DLD1 (cell line): ENCODE data around the gene VTI1A.

Source experiments
- in situ Hi-C: cut with HindIII; loops from 2 replicates; pipeline ENCODE4 v1.10.0; 2017; ENCODE audit warnings: low sequenced_read_pairs

VTI1A gene

DNA sequence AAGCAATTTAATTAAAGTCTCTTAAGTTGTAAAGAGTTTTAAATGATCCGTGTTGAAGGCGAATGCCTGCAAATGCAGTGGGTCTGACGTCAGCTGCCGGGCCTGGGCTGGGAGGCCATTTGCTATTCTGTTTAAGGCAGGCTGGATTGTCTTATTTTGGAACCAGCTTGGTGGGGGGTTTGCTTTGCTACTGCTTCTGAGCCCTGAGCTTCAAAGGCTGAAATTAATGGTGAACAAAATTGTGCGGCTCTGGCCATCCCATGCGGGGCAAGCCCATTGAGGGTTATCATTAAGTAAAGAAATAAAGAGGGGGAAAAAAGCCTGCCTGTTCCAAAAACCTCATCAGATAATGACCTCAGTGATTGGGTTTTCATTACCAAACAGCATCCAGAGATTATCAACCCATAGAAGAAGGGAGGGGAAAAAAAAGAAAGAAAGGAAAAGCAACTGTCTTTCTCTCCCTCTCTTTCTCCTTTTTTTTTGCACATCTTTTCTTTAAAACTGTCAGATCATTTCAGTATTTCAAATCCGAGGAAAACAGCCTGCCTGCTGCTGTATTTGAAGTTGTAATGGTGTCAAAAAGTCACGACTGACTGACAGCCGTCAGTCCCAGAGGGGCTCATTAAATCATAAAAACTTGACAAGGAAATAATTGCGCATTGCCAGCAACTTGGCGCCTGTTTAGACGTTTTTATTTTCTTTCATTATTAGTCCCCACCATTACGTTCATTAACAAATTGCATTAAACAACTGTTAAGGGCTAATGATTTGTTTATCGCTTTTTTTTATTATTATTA, 371.2 kb downstream of the VTI1A start:
- in situ Hi-C loops: no loop called here

DNA sequence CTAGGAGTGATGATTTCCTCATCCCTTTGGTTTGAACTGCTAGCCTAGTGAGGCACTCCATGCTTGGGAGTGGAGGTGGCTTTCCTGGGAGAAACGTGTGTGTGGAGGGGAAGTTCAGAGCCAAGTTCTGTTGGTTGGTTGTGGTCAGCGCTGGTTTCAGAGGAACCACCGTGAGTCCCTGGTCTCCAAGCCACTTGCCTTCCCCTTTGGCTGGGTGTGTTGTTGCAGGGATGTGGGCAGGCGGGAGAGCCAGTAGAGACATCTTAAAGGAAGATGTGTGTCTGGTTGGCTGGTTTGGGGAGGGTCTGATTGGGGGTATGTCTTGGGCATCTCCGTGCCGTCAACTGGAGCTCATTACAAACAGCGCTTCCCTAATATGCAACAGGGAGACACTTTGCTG, 372.2 kb downstream of the VTI1A start:
- in situ Hi-C loops: no loop called here

DNA sequence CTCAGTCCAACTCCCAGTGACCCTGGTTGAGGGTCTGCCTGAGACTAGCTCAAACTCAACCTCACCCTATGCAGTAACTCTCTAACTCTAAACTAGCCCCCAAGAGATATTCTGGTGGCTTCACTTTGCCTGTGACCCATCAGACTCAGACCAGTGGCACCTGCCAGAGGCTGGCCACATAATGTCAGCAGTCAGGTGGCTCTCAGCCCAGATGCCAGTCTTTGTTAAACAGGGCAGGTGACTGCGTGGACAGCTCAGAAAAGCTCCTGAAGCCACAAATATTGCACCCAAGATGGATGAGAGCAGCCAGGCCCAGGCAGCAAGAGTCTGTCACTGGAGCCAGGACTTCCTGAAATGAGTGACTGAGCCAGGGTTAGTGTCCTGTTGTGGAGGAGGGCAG, 373.3 kb downstream of the VTI1A start:
- in situ Hi-C loops: no loop called here

DNA sequence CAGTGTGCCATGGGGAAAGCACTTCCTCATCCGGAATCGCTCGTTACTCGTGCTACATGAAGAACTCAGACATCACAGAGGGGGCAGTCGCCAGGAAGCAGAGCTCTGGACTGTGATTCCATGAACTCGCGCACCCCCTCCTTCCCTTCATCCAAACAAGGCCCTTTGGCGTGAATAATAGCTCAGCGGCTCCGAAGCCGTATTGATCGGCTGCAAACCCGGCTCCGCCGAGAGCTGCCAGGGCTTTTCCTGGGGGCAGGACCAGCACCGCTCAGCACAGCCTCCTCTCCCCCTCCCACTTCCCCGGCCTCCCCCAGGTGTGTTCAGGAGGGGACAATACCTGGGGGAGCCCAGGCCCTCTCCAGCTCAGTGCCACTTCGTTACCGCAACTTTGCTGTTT, 374.0 kb downstream of the VTI1A start:
- in situ Hi-C loops: no loop called here

DNA sequence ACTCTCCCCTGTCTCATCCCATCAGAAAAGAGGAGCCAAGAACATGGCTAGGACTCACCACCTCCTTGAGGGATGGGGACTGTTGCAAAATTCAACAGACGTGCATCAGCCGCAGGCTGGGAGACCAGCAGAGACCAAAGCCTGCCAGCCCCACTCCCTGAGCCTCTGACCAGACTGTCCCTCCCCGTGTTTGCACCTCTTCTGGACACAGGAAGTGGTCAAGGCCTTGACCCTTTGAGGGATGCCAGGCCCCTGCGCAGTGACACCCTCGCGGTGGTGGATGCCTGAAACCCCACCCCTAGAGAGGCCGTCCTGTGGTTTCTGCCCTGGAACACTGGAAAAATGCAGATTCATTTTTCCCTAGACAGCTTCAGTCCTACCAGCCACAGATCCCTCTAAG, 374.6 kb downstream of the VTI1A start:
- in situ Hi-C loops: no loop called here

DNA sequence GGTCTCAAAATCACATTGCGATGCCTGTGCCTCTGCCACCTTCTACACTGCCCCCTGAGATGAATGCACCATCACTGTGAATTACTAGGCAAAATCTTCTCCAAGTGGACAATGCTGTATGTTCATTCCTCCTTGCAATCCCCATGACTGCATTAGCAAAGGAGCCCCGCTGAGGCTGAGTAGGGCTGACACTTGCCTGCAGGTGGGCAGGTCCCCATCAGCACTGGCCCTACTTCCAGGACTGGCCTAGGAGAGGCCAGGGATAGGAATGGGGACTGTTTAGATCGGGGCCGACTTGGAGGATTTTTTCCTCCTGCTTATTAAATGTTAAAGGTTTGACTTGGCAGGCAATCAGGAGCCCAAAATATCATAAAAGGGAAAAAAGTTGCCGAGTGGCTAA, 376.0 kb downstream of the VTI1A start:
- in situ Hi-C loops: no loop called here

DNA sequence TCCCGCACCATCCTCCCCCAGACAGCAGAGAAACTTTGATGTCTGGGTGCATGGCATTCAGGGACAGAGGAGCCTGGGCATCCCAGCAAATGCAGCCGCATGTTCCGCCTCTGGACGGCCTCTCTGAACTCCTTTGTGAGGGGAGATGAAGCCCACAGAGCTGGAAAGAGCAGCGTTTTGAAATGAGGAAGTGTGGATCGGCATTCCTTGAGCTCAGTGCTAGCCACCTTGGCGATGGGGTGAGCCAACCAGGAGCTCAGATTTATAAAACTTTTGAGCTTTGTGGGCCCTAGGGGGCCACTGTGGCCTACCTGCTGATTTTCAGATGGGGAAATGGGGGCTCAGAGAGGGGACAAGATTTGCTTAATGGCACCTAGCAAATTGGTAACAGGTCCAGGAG, 376.6 kb downstream of the VTI1A start:
- in situ Hi-C loops: no loop called here

DNA sequence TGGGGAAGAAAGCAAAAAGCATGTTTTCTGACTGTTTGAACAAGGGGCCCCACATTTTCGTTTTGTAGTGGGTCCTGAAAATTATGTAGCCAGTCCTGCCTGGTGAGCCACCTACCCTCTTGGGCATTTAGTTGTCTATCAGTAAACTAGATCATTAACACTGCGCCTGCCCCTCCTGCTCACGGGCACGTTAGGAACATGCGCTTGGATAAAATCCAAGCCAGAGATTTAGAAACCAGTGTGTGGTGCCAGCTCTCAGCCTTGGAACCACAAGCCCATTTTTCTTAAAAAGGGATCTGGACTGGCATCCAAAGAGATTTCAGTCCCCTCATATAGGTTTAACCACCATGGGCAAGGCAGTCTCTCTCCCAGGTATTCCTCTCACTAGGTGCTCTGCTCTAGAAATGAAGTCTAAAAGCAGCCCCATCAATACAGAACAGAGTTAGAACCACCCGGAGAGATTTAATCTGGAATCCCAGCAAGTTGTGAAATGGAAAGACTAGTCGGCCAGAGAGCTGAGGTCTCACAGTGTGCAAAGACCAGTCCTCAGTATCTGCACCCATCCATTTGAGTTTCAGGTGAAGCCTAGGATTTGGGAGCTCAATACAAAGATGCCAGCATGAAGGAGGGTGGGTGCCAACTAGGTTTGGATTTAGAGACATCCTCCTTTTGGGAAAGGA, 379.1 kb downstream of the VTI1A start:
- in situ Hi-C loops: no loop called here

DNA sequence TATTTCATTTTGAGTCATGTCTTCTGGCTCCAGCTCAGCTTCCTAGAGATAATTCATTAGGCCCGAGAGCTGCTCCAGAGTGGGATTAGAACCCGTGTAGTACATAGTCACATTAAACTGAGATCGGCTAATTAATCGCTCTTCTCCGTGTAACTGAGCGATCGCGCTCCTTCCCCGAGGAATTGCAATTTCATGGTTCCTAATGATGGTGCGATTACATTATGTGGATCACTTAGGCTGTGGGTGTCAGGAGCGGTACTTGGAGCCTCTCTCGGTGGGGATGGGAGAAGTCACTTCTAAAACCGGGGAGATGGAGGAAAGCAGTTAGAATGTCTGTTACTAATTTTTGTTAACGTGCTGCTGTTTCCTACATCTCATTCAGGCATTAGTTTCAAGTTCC, 380.1 kb downstream of the VTI1A start:
- in situ Hi-C loops: no loop called here

DNA sequence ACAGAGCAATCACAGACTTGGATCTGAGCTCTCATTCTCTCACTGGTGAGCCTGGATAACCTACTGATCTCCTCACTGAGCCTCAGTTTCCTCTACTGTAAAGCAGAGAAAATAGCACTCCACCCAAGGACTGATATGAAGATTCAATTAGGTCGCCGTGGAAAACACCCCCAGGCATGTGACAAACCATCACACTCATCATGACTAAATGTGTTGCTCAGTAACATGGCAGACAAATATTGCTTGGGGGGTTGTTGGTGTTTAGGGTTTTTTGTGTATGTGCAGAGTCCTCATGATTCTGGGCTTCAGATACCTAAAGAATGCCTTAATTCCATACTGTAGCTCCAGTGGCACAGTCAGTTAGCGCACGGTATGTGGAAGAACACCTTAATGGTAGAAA, 380.9 kb downstream of the VTI1A start:
- in situ Hi-C loops: no loop called here

DNA sequence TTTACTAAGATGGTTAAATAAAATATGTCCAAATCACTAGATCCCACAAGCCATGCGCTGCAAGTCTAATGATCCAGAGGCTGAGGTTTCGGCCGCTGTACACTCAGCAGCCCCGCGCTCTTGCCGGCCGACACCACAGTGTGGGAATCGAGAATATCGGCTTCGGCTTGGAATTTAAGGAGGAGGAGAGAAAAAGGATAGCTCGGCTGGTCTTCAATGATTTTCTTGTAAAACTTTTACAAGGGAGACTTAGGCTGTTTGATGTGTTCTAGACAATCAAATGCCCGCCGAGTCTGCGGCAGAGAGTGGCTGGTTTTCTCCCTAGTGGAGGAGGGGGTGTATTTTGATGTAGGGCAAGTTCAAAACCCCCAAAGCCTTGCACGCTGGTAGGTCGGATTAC, 384.8 kb downstream of the VTI1A start:
- in situ Hi-C loops: no loop called here

DNA sequence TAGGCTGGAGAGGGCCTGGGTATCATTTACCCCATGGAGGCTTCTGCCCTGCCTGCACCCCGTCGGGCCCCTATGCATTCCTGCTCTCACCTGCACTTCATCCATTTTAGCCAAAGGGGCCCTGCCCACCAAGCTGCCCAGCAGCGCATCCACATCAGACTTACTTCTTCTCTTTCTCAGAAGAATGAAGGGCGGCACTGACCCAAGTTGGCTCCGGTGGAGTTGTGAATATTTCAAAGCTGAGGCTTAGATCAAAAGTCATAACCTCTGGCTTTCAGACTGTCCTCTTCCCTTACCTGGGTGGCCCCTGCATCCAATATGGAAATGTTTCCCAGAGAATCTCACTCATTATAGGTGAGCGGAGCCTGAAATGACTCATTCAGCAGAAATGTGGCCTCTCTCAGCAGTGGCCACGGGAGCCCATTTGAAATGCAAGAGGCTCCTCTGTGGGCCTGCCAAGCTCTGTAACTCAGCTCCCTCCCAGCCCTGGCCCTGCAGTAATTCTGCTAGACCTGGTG, 385.4 kb downstream of the VTI1A start:
- in situ Hi-C loops: no loop called here

DNA sequence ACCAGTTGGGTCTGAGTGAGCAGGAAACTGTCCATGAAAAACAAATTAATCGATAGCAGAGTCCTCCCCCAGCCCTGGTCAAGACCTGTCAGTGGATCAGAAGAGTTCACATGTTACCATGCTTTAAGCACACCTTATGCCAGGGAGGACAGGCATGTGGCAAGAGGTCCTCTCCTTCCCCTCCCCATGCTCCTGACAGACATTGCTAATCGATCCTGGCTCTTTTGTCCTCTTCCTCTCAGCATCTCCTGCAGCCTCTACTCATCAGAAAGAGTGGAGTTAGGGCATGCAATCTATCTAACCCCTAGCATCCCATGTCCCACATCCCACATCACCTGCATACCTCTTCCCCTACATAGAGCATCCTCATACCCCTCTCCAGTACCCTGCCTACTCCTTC, 385.9 kb downstream of the VTI1A start:
- in situ Hi-C loops: no loop called here

DNA sequence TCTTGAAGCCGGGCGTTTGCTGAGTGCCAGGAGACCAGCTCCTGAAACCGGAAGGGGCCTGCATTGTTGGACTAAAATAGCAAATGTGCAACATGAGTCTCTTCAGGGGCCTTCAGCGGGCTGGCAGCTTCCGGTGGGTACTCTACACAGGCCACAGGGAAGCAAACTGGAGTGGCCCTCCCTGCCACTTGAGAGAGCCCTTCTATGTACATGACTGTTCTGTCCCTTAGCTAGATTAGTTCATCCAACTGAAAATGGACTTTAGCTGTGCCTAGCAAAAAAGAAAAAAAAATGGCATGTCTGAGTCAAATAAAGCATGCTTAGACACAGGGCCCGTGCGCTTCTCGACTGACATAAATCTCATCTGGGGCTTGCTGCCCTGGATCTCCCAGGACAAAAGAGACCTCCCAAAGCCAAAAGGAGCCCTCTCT, 387.8 kb downstream of the VTI1A start:
- in situ Hi-C loops: no loop called here

DNA sequence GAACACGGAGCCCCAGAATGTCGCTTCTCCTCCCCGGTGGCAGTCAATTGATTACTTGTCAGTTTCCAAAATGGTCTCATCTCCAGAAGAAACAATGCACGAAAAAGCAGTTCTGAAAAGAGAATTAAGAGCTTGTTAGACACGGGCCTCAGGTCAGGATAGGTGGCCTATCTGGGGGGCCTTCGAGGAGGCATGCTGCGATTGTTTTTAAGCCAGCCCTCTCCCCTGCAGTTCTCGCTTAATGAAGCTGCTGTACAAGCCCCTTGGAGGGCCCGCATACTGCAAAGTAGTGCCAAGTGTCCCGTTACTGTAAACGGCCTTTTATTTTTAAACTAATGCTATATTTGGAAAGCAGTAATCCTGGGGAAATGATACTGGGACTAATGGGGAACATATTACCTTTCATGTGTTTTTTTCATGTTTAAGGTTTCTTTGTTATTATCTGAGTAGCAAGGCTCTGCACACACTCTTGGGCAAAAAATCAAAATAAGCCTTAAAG, 388.3 kb downstream of the VTI1A start:
- in situ Hi-C loops: no loop called here

DNA sequence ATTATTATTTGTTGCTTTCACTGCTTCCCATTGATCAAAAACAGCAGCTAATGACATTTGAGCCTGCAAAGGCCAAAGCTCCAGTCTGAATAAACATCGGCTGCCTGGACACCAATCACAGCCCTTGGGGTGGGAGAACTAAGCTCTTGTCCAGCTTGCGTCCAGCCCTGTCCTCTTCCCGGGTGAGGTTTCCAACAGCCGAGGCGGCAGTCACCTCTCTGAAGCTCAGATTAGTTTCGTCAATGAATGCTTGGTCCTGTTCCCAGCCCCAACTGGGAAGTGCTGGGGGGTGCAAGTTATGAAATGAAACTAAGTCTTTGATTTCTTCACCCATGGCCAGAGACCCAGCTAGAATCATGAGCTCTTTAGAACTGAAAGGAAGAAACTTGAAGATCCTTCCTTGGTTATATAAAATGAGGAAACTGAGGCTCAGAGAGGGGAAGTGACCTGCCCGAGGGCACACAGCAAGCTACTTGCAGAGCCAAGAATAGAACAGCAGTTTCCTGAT, 389.0 kb downstream of the VTI1A start:
- in situ Hi-C loops: no loop called here

DNA sequence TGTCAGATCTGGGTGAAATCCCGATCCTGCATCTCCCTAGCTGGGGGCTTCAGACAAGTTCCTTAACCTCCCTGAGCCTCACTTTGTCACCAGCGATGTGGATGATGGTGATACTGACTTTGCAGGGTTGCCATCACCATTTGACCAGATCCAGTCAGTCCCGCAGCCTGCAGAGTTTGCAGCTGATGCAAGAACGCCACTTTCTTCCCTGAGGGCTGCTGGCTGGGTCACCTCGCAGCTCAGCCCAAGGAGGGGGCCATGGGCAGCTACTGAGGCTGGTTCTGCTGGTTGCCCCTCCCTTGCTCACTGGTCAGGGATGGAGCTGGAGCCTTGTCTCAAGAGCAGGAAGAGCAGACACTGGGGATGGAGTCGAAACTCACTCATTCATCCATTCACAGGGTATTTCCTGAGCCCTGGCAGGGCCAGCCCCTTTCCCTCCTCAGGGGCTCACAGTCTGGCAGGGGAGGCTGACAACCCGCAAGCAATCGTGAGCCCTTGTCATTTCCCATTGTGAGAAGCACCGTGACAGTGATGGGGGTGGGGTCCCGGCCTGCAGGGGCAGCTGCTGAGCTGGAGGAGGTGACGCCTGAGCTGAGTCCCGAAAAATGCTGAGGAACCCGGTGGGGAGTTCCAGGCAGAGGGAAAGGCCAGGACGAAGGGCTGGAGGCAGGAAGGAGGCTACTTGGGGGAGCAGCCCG, 391.9 kb downstream of the VTI1A start:
- in situ Hi-C loops: no loop called here

DNA sequence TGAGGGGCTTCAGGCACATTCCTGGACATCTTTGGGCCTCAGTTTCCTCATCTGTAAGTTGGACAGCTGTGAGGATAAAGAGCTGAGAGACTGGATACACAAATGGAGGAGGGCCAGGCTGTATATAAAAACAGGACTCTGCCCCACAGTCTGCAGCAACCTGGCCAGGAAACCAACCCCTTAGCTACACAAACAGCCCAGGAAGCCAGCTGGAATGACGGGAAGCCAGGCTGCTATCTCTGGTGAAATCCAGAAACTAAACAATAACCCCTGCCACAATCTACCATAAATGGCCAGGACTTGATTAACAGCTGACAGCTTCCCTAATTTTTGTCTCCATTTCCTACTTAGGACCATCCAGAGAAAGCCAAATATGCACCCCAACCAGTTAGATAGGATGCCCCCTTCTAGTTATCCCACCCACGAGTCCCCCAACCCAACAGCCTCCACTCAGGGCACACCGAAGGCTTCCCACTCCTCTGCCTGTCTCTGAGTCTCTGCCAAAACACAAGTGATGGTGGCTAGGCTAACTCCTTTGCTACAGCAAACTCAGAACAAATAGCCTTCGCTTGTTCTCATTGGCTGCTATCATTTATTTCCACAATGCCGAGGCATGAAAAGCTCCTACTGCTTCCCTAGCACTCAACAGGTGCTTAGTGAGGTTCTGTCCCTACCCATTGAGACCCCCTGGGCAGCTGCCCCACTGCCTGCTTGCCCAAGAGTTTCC, 393.1 kb downstream of the VTI1A start:
- in situ Hi-C loops: no loop called here

DNA sequence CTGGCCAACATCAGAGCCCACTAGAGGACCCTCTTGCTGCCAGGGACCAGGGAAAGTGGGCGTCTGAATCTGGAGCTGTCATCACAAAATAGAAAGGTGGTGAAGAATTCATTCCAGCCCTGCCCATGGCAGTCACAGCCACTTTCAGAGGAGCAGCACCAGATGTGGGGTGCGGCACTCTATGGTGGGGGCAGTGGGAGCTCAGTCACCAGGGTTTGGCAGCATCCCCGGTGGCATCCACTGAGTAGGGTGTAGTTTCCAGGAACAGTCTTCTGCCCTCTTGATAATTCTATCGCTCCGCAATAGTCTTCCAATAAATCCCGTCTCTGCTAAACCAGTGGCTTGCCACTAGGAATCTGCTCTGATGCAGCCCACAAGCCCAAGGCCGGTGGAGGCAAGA, 394.5 kb downstream of the VTI1A start:
- in situ Hi-C loops: no loop called here

DNA sequence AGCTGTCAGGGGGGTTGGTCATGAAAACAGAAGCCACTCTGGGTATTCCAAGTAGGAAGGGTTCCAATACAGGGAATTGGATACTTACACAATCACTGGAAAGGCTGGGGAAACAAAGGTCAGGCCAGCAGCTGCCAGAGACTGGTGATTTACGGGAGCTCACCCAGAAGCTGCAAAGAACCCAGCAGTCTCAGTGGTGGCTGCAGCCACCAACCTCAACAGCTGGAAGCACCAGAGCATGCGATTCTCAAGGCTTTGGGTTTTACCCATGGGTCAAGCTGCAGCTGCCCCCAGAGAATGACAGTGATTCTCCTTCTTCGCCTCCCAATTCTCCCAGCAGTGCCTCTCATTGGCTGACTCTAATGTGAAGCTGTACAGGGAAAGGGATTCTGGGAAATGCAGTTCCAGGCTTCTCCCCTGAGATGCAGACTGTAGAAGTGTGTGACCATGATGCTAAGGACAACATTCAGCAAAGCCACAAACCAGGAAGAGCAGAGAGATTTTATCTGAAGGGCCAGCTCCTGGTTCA, 395.9 kb downstream of the VTI1A start:
- in situ Hi-C loops: no loop called here
